Measurements from ENCODE around the gene ATP6V0D1.

GRCh38 chr16:67483731-67484525, 3.0 kb upstream of the ATP6V0D1 start:
- TF ChIP-seq POLR2AphosphoS5 (IDR thresholded peaks at IDR 0.05; ENCODE audit: borderline replicate concordance, low read depth, low read length) (no peak), EZH2 (IDR thresholded peaks at IDR 0.05) (no peak)
